ENCODE measurements around the gene C1orf105.

DNA sequence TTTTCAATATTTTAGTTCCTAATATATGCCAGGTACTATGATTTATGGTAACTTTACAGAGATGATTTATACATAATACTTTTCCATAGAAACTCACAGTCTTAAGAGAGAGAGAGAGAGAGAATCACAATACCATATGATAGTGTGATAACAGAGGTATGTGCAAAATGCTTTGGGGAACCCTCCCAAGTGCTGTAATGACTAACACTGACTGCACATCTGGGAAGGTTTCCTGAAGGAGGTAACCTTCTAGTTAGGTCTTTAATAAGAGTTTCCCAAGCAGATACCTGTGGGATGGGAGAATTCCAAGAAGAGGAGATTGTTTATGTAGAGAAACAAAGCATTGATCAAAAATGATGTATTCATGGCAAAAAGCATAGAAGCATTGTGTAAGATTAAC is 58.0 kb downstream of the C1orf105 start:
- TF ChIP-seq, protein P1, sequence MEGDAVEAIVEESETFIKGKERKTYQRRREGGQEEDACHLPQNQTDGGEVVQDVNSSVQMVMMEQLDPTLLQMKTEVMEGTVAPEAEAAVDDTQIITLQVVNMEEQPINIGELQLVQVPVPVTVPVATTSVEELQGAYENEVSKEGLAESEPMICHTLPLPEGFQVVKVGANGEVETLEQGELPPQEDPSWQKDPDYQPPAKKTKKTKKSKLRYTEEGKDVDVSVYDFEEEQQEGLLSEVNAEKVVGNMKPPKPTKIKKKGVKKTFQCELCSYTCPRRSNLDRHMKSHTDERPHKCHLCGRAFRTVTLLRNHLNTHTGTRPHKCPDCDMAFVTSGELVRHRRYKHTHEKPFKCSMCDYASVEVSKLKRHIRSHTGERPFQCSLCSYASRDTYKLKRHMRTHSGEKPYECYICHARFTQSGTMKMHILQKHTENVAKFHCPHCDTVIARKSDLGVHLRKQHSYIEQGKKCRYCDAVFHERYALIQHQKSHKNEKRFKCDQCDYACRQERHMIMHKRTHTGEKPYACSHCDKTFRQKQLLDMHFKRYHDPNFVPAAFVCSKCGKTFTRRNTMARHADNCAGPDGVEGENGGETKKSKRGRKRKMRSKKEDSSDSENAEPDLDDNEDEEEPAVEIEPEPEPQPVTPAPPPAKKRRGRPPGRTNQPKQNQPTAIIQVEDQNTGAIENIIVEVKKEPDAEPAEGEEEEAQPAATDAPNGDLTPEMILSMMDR (IDR thresholded peaks at IDR 0.05) = no peak
- TF ChIP-seq ZFX (IDR thresholded peaks at IDR 0.05; ENCODE audit: borderline replicate concordance) = no peak
